ENCODE data around the gene FBXW9. TPM values are rescaled to one million over a fixed set of nuclear protein-coding genes. Genes with fewer than 3 reads are reported as not detected.

The FBXW9 gene
- total and polyA plus RNA-seq, 2 of the 8 experiments (the other 6 are each of a cell fraction or from before 2014, with no cell fraction given): 10.8 to 30.1 TPM

DNA sequence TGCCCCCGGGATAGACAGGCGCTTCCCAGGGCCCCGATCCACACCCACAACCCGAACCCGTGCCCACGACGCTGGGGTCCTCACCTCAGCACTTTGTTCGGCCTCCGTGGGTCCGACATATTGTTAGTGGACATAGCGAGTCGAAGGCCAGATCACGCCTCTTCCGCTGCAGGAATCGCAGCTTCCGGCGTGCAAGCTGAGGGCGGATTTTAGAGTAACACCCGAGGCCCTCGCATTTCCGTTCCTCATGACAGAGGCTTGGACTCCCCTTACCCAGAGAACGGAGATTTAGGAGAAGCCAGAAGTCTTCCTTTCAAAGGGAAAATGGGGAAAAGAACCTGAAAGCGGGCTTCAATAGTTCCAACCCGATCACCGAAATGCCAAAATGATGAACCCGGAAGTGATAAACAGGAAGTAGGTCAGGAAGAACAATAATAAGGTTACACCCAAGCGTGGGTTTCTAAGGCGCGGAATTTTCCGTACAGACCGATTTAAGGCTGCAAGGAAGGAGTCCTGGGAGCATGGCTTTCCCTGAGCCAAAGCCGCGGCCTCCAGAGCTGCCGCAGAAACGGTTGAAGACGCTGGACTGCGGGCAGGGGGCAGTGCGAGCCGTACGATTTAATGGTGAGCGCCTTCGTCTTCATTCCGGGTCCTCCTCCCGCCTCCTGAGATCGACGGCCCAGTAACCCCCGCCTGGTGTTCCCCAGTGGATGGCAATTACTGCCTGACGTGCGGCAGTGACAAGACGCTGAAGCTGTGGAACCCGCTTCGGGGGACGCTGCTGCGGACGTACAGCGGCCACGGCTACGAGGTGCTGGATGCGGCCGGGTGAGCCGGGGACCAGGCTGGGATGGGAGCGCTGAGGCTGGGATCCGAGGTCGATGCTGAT is 26.9 kb downstream of the FBXW9 start (continued):
- no peak for TF ChIP-seq CHD1 (IDR thresholded peaks at IDR 0.05; ENCODE audit: low read depth, low read length)
- TF ChIP-seq EZH2 (IDR thresholded peaks at IDR 0.05; ENCODE audit: low read depth, low read length, severe bottlenecking): no peak
- TF ChIP-seq CBX8 (IDR thresholded peaks at IDR 0.05; ENCODE audit: borderline replicate concordance, low read depth, low read length): no peak
- peak; percentile 60; the same call in 1 of the 2 replicates for TF ChIP-seq YY1 (IDR thresholded peaks at IDR 0.05; ENCODE audit: low read depth, low read length)
- TF ChIP-seq, protein P1, sequence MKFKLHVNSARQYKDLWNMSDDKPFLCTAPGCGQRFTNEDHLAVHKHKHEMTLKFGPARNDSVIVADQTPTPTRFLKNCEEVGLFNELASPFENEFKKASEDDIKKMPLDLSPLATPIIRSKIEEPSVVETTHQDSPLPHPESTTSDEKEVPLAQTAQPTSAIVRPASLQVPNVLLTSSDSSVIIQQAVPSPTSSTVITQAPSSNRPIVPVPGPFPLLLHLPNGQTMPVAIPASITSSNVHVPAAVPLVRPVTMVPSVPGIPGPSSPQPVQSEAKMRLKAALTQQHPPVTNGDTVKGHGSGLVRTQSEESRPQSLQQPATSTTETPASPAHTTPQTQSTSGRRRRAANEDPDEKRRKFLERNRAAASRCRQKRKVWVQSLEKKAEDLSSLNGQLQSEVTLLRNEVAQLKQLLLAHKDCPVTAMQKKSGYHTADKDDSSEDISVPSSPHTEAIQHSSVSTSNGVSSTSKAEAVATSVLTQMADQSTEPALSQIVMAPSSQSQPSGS (IDR thresholded peaks at IDR 0.05; ENCODE audit: low read length): peak; percentile 80; the same call in 1 of the 2 replicates
- peak; percentile 90 for TF ChIP-seq KDM5A (IDR thresholded peaks at IDR 0.05; ENCODE audit: low read length)
- TF ChIP-seq CBX5 (IDR thresholded peaks at IDR 0.05; ENCODE audit: low read depth, low read length): no peak
- peak; percentile 76 for TF ChIP-seq TAF1 (IDR thresholded peaks at IDR 0.05; ENCODE audit: low read depth, low read length)
- TF ChIP-seq SIX5 (IDR thresholded peaks at IDR 0.05; ENCODE audit: low read depth, low read length): peak; percentile 26; the same call in 1 of the 2 replicates
- TF ChIP-seq POLR2A (IDR thresholded peaks at IDR 0.05; ENCODE audit: control extremely low read depth in 1 of 2, low read depth in 2 of 2, low read length in 2 of 2): peak in 1 of 2 experiments; percentile 54; a peak in 2 of 3 replicates
- TF ChIP-seq, protein P2, sequence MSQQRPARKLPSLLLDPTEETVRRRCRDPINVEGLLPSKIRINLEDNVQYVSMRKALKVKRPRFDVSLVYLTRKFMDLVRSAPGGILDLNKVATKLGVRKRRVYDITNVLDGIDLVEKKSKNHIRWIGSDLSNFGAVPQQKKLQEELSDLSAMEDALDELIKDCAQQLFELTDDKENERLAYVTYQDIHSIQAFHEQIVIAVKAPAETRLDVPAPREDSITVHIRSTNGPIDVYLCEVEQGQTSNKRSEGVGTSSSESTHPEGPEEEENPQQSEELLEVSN (IDR thresholded peaks at IDR 0.05): no peak
- peak; percentile 52 for TF ChIP-seq PHF8 (conservative IDR thresholded peaks at IDR 0.05; ENCODE audit: low read depth, low read length)
- no peak for TF ChIP-seq GTF2F1 (IDR thresholded peaks at IDR 0.05; ENCODE audit: borderline replicate concordance, low read depth, low read length)
- no peak for TF ChIP-seq EP300 (IDR thresholded peaks at IDR 0.05; ENCODE audit: borderline replicate concordance in 1 of 2, low read depth in 2 of 2, low read length in 2 of 2)
- TF ChIP-seq SP4 (IDR thresholded peaks at IDR 0.05; ENCODE audit: low read length): peak; percentile 94
- TF ChIP-seq SP2 (IDR thresholded peaks at IDR 0.05; ENCODE audit: low read length): no peak
- TF ChIP-seq EGR1 (IDR thresholded peaks at IDR 0.05; ENCODE audit: borderline replicate concordance, low read depth, low read length): no peak
- no peak for TF ChIP-seq JUN (IDR thresholded peaks at IDR 0.05; ENCODE audit: low read depth, low read length)
- TF ChIP-seq JUND (IDR thresholded peaks at IDR 0.05; ENCODE audit: low read length): 0 out of 2 replicates have a peak, but pooled peaks have one; percentile 25
- TF ChIP-seq, protein P3, sequence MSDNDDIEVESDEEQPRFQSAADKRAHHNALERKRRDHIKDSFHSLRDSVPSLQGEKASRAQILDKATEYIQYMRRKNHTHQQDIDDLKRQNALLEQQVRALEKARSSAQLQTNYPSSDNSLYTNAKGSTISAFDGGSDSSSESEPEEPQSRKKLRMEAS (IDR thresholded peaks at IDR 0.05): no peak
- TF ChIP-seq, protein P4, sequence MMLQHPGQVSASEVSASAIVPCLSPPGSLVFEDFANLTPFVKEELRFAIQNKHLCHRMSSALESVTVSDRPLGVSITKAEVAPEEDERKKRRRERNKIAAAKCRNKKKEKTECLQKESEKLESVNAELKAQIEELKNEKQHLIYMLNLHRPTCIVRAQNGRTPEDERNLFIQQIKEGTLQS (IDR thresholded peaks at IDR 0.05; ENCODE audit: insufficient read depth, low read depth, low read length): no peak

Data from H1 (cell line).